ENCODE results near the gene AATF. TPM values are rescaled to one million over a fixed set of nuclear protein-coding genes. Genes with fewer than 3 reads are reported as not detected.

Gene AATF
- total and polyA plus RNA-seq, 9 of the 15 experiments (the other 6 are each of a cell fraction or from before 2014, with no cell fraction given), result 34.5 to 133 (median 90.1) TPM

DNA sequence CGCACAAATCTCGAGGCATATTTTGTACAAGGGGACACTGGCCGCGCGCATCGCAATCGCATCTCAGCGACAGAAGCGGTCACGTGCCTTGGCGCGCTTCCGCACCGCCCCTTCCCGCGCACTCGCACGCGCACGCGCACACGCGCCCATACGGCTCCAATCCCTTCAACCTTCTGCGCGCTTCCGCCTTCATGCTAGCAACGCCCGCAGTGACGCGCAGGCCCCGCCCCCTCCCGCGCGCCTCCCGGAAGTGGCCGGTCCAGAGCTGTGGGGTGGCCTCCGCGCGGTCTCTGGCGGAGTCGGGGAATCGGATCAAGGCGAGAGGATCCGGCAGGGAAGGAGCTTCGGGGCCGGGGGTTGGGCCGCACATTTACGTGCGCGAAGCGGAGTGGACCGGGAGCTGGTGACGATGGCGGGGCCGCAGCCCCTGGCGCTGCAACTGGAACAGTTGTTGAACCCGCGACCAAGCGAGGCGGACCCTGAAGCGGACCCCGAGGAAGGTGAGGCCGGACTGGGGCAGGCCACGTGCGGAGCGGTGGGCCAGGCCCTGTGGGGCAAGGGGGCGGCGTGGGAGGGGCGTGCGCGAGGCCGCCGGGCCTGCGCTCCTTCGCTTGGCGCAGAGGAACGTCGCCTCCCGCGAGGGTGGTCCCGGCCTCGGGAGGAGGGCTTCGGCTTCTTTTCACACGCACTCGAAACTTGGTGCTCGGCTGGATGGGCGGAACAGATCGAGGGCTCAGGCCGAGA is at the start of gene AATF (continued):
- TF ChIP-seq MAZ (CRISPR knock-in tag; conservative IDR thresholded peaks at IDR 0.05 in 1 of 2, IDR thresholded peaks at IDR 0.05 in 1 of 2), result peak in 1 of 2 experiments; percentile 87; a peak in 3 of 4 replicates
- TF ChIP-seq LCOR (CRISPR knock-in tag; IDR thresholded peaks at IDR 0.05), result peak; percentile 90

DNA sequence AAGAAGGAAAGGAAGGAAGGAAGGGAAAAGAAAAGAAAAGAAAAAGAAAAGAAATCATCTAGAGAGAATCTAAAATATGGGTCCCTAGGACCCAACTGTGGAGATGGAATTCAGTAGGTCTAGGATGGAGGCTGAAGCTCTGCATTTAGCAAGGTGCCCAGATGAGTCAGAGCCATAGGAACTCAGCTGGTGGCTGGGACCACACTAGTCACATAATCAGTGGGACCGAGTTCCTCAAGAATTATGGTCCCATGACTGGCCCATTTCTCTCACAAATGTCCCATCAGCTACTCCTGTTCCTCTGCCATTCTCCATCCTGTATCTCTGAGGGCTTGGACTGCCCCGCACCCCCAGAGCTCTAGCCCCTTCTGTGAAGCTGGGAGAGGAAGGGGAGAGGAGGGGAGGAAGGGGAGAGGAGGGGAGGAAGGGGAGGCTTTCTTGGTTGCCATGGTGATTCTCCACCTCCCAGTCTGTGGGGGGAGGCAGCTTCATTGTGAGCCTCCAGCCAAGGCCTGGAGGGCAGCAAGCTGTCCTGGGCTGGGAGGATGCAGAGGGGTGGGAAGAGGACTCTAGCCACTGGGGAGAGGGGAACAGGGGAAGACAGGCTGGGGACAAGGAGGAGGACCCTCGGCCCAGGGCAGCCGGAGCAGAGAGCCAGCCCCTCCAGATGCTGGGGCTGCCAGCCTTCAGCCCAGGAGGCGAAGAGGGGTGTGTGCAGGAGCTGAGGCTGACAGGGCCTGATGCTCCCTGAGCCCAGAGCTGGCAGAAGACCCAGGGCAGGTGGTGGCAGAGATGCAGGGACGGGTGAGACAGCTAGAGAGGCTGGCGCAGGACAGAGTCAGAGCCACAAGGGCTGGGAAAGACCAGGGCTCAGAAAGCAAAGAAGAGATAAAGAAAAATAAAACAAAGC is 49.2 kb upstream of the AATF start:
- Histone ChIP-seq H3K4me3 (no peak overlapping the region), H3K9me1 (ENCODE audit: control insufficient read depth, insufficient read depth, low read length) (no peaks in the 10 kb centered on the region), H4K20me1 (replicated peaks; ENCODE audit: control insufficient read depth, insufficient read depth, low read length) (peaks cover 9% of the 10 kb centered on the region; the same call in 1 of the 2 replicates), H3K4me1 (replicated peaks in 1 of 2; ENCODE audit: control insufficient read depth in 2 of 2, insufficient read depth in 2 of 2, low read length in 2 of 2) (no peaks in the 10 kb centered on the region), H3K79me2 (ENCODE audit: control insufficient read depth, insufficient read depth, low read length) (no peaks in the 10 kb centered on the region), H2AFZ (ENCODE audit: low read depth, low read length) (no peak overlapping the region), H3K4me2 (ENCODE audit: insufficient read depth, low read length) (no peak overlapping the region), H3K27ac (ENCODE audit: extremely low read depth, low read depth, low read length) (no peak overlapping the region), H3K27me3 (ENCODE audit: control insufficient read depth in 2 of 2, insufficient read depth in 2 of 2, low read length in 2 of 2) (peaks cover 16 to 50% of the 10 kb centered on the region in 2 experiments; a peak in 4 of 5 replicates), H3K36me3 (ENCODE audit: control insufficient read depth, insufficient read depth, low read length) (no peaks in the 10 kb centered on the region), H3K9me3 (replicated peaks; ENCODE audit: control insufficient read depth, insufficient read depth, low read depth, low read length) (no peaks in the 10 kb centered on the region), H3K9ac (ENCODE audit: insufficient read depth in 1 of 2, low read depth in 2 of 2, low read length in 2 of 2) (no peak overlapping the region)
- ChIA-PET POLR2A (interaction anchor here (0.6 to 0.7 kb wide), 2 partner anchors 32 to 166 kb away, joined by 3 read pairs; no protein-coding TSS in a partner anchor), CTCF (ENCODE audit: low intra/inter-chr PET ratio) (interaction anchor here (0.6 kb wide), 1 partner anchor 148 kb away, joined by 3 read pairs; no protein-coding TSS in a partner anchor)
- intact Hi-C loops (cut with micrococcal nuclease) (loop anchor here (10.0 kb wide), 1 partner anchor 145 kb away; no protein-coding TSS in a partner anchor), in situ Hi-C loops (cut with MboI) (no loop called here)
- WGBS (ENCODE audit: insufficient coverage, low coverage, missing lambda C conversion rate), result 3% methylated on average over 6 of the region's 7 CpGs
- no peak for DNase-seq (ENCODE audit: extremely low read depth in 1 of 4, low spot score in 3 of 4)
- BruUV-seq (replicated peaks), result no TSS peak
- ATAC-seq, result no peak
- peak; percentile 68 for TF ChIP-seq RFX1 (IDR thresholded peaks at IDR 0.05)
- TF ChIP-seq, protein P1, sequence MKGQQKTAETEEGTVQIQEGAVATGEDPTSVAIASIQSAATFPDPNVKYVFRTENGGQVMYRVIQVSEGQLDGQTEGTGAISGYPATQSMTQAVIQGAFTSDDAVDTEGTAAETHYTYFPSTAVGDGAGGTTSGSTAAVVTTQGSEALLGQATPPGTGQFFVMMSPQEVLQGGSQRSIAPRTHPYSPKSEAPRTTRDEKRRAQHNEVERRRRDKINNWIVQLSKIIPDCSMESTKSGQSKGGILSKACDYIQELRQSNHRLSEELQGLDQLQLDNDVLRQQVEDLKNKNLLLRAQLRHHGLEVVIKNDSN (CRISPR knock-in tag; IDR thresholded peaks at IDR 0.05), result no peak
- TF ChIP-seq ZFX (CRISPR knock-in tag; IDR thresholded peaks at IDR 0.05), result no peak
- TF ChIP-seq, protein P2, sequence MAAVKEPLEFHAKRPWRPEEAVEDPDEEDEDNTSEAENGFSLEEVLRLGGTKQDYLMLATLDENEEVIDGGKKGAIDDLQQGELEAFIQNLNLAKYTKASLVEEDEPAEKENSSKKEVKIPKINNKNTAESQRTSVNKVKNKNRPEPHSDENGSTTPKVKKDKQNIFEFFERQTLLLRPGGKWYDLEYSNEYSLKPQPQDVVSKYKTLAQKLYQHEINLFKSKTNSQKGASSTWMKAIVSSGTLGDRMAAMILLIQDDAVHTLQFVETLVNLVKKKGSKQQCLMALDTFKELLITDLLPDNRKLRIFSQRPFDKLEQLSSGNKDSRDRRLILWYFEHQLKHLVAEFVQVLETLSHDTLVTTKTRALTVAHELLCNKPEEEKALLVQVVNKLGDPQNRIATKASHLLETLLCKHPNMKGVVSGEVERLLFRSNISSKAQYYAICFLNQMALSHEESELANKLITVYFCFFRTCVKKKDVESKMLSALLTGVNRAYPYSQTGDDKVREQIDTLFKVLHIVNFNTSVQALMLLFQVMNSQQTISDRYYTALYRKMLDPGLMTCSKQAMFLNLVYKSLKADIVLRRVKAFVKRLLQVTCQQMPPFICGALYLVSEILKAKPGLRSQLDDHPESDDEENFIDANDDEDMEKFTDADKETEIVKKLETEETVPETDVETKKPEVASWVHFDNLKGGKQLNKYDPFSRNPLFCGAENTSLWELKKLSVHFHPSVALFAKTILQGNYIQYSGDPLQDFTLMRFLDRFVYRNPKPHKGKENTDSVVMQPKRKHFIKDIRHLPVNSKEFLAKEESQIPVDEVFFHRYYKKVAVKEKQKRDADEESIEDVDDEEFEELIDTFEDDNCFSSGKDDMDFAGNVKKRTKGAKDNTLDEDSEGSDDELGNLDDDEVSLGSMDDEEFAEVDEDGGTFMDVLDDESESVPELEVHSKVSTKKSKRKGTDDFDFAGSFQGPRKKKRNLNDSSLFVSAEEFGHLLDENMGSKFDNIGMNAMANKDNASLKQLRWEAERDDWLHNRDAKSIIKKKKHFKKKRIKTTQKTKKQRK (IDR thresholded peaks at IDR 0.05; ENCODE audit: borderline replicate concordance, low read depth, low read length), result no peak
- TF ChIP-seq KAT7 (CRISPR knock-in tag; IDR thresholded peaks at IDR 0.05; ENCODE audit: borderline replicate concordance), result no peak
- no peak for FAIRE-seq
